ENCODE data around the gene ELP1. TPM values are rescaled to one million over a fixed set of nuclear protein-coding genes. Genes with fewer than 3 reads are reported as not detected.

ELP1 gene
- total RNA-seq, 1 experiment from 2014 or later: 38.7 TPM

- TF ChIP-seq CTCF (conservative IDR thresholded peaks at IDR 0.05; ENCODE audit: low read depth, low read length) (no peak), EZH2 (IDR thresholded peaks at IDR 0.05; ENCODE audit: borderline replicate concordance, low read depth, low read length, poor library complexity, severe bottlenecking) (no peak)
- Histone ChIP-seq H3K27me3 (replicated peaks; ENCODE audit: insufficient read depth, low read depth, low read length, poor library complexity) (no peaks in the 10 kb centered on the region), H3K36me3 (ENCODE audit: insufficient read depth, low read length, poor library complexity, severe bottlenecking) (no peaks in the 10 kb centered on the region), H3K27ac (ENCODE audit: low read depth, low read length, poor library complexity, severe bottlenecking) (no peak overlapping the region), H3K4me1 (ENCODE audit: insufficient read depth, low read length, poor library complexity, severe bottlenecking) (no peaks in the 10 kb centered on the region), H3K9me3 (ENCODE audit: low read depth, low read length, poor library complexity, severe bottlenecking) (no peaks in the 10 kb centered on the region), H3K4me3 (ENCODE audit: low read depth, low read length, poor library complexity, severe bottlenecking) (no peak overlapping the region)
- intact Hi-C loops (cut with micrococcal nuclease; ENCODE audit: unreplicated experiment): no loop called here
- ChIA-PET POLR2A (ENCODE audit: low non-redundant PET) (no interaction called here), CTCF (no interaction called here)
- BruUV-seq (replicated peaks): no TSS peak
- DNase-seq (ENCODE audit: low spot score): peak; percentile 11
These were observed 103.7 kb downstream of the ELP1 start for GRCh38 chr9:108830272-108830671.

GRCh38 chr9:108823829-108824228 is 110.1 kb downstream of the ELP1 start:
- CTCF ChIA-PET: no interaction called here
- no peaks in the 10 kb centered on the region for H3K27me3 ChIP-seq (replicated peaks; ENCODE audit: insufficient read depth, low read depth, low read length, poor library complexity)
- BruUV-seq (replicated peaks): no TSS peak

More at GRCh38 chr9:108823829-108824228, 110.1 kb downstream of the ELP1 start:
- TF ChIP-seq EZH2 (IDR thresholded peaks at IDR 0.05; ENCODE audit: borderline replicate concordance, low read depth, low read length, poor library complexity, severe bottlenecking) (no peak), CTCF (conservative IDR thresholded peaks at IDR 0.05; ENCODE audit: low read depth, low read length) (no peak)
- H3K9me3 ChIP-seq (ENCODE audit: low read depth, low read length, poor library complexity, severe bottlenecking): no peaks in the 10 kb centered on the region
- intact Hi-C loops (cut with micrococcal nuclease; ENCODE audit: unreplicated experiment): no loop called here
- H3K36me3 ChIP-seq (ENCODE audit: insufficient read depth, low read length, poor library complexity, severe bottlenecking): no peaks in the 10 kb centered on the region
- POLR2A ChIA-PET (ENCODE audit: low non-redundant PET): no interaction called here
- no peak overlapping the region for H3K27ac ChIP-seq (ENCODE audit: low read depth, low read length, poor library complexity, severe bottlenecking)
- H3K4me3 ChIP-seq (ENCODE audit: low read depth, low read length, poor library complexity, severe bottlenecking): no peak overlapping the region
- DNase-seq (ENCODE audit: low spot score): no peak
- H3K4me1 ChIP-seq (ENCODE audit: insufficient read depth, low read length, poor library complexity, severe bottlenecking): no peaks in the 10 kb centered on the region

Other genes with a start within 250 kb of the ELP1 start
- gene ACTL7B, start 78.1 kb downstream of the ELP1 start, total RNA-seq (2021): not detected in 2 replicates
- gene ACTL7A, start 71.9 kb downstream of the ELP1 start, total RNA-seq (2021): not detected in 2 replicates
- gene ABITRAM, start 276 bp upstream of the ELP1 start, total RNA-seq (2021): 20.2 and 20.7 TPM in 2 replicates
- 72.0 and 72.5 TPM in 2 replicates for gene CTNNAL1, start 79.4 kb upstream of the ELP1 start, total RNA-seq (2021)
- 57.1 and 59.8 TPM in 2 replicates for gene TMEM245, start 185.8 kb upstream of the ELP1 start, total RNA-seq (2021)
- 0.04 and 0.41 TPM in 2 replicates for gene FRRS1L, start 233.1 kb upstream of the ELP1 start, total RNA-seq (2021)